ENCODE results near the gene CRYM.
"Not testable (repeated sequence)": the region's sequence is repeated elsewhere in the genome, so short reads cannot be mapped to it uniquely, and the experiment has no call there.

The CRYM gene

DNA sequence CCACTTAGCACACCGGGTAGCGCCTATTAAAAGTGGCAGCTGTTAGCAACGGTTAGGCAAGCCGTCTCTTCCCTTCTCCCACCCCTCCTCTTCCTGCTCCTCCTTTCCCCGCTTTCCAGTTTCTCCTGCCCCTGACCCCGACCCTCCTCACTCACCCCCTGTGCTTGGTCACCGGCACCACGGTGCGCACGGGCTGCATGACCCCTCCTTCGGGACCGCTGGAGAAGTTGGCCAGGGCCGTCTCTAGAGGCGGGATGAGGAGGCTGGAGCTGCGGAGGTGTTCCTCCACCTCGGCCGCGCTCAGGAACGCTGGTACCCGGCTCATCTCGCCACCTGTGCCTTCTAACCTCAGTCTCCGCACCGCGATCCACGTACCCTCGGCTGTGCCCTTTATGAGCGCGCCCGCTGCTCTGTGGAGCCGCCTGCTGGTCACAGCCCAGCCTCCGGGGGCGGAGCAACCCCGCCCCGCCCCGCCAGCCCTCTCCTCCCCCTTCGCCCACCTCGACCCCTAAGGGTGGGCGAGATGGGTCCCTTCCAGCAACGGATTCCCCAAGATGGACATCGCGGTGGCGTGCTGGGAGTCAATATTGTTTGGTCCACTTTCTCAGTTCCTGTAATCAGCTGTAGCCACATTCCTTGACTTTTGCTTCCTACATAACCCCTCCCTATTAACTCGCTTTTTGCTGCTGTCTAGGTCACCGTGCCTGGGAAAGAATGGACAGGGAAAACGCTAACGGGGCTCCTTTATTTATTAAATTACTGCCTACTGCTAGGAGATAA lies at the start of gene CRYM:
CRYM (minus strand) TSS at position 364 of the 780 bp plus-strand sequence; CDS start at position 325, 39 bp downstream.
- peak in 1 of 2 donors; percentile 3 for DNase-seq

DNA sequence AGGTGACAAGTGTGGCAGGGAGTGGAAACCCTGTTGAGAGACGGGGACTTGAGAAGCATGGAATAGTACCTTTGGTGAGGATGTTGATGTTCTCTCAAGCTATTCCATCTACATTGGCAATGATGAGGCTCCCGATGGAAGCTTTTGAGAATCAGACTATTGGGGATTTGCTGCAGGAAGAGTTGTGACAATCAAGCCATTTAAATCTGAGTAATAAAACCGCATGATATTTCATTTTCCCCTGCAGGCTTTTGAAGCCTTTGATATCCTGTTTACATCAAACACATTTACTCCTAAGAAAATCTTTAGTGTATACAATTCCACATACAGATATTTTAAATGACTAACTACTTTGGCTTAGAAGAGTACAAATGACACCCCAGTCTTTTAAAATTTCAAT lies 49.0 kb upstream of the CRYM start:
- DNase-seq, result no peak

DNA sequence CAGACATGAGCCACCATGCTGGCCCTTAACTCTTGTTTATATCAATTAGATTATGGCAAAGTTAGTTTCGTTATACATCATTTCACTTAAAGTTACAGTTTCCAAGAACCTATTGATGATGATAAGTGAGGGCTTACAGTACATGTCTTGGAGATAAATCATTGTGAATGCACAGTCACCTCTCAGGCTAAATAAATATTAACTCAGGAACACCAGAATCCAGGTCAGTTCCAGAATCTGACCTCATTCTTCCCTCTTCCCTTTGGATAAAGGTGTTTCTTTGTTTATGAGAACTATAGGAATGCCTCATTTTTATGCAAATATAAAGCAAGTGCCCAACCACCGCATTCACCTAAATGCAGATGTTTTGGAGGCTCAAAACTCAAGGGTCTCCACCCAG lies 48.4 kb upstream of the CRYM start:
- no peak for DNase-seq

DNA sequence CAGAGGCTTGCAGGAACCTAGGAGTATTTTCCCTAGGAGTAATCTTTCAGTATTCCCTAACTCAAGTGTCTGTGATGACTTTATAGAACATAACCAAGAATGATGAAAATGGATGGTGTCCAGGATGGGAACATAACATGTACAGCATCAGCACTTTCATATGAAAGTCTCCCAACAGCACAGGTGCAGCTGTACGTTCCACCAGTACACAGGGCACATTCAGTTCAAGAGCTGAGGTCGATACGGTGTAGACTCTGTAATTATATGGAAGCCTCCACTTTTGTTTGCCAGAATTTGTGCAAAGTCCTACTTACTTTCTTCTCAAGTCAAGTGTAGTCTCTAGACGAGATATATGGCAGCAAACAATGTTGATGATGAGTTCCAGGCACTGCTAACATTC lies 46.2 kb upstream of the CRYM start:
- DNase-seq, result no peak

DNA sequence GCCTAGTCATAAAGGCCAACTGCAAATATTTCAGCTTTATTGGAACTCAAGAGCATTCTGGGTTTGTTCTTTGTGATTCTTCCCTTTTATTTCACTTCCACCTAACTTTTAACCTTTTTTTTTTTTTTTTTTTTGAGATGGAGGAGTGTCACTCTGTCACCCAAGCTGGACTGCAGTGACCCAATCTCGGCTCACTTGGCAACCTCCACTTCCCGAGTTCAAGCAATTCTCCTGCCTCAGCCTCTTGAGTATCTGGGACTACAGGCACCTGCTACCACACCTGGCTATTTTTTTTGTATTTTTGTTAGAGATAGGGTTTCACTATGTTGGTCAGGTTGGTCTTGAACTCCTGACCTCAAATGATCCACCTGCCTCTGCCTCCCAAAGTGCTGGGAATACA lies 44.2 kb upstream of the CRYM start:
- DNase-seq, result not testable (repeated sequence)

DNA sequence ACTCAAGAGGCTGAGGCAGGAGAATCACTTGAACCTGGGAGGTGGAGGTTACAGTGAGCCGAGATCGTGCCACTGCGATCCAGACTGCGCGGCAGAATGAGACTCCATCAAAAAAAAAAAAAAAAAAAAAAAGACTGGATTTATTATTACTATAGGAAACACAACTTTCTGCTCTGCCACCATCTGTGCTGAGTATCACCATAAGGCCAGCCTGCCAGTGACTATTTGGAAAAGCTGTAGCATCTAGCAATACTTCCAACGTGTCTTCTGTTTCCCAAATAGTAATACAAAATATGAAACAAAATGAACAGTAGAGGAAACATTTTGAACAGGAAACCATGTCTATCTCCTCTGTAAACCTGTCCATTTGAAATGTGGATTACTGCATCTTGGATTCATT lies 43.6 kb upstream of the CRYM start:
- DNase-seq, result no peak

DNA sequence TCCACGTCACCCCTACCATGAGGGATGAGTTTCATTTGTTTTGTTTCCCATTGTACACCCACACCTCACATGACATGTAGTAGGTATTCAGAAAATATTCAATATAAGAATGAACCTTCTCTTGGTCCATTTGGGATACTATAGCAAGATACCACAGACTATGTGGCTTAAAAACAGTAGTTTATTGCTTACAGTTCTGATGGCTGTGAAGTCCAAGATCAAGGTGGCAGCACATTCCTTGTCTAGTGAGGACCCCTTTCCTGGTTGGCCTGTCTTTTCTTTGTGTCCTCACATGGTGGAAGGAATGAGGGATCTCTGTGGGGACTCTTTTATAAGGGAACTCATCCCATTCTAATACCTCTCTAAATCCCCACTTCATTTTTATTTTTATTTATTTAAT lies 36.2 kb upstream of the CRYM start:
- no peak for DNase-seq

DNA sequence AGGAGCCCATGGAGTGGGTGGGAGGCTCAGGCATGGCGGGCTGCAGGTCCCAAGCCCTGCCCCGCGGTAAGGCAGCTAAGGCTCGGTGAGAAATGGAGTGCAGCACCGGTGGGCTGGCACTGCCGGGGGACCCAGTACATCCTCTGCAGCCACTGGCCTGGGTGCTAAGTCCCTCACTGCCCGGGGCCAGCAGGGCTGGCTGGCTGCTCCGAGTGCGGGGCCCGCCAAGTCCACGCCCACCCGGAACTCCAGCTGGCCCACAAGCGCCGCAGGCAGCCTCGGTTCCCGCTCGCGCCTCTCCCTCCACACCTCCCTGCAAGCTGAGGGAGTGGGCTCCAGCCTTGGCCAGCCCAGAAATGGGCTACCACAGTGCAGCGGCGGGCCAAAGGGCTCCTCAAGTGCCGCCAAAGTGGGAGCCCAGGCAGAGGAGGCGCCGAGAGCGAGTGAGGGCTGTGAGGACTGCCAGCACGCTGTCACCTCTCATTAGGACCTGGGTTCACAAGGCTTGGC lies 34.8 kb upstream of the CRYM start:
- not testable (repeated sequence) for DNase-seq

DNA sequence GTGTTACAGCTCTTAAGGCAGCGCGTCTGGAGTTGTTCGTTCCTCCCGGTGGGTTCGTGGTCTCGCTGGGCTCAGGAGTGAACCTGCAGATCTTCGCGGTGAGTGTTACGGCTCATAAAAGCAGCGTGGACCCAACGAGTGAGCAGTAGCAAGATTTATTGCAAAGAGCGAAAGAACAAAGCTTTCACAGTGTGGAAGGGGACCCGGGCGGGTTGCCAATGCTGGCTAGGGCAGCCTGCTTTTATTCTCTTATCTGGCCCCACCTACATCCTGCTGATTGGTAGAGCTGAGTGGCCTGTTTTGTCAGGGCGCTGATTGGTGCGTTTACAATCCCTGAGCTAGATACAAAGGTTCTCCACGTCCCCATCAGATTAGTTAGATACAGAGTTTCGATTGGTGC lies 34.0 kb upstream of the CRYM start:
- not testable (repeated sequence) for DNase-seq

DNA sequence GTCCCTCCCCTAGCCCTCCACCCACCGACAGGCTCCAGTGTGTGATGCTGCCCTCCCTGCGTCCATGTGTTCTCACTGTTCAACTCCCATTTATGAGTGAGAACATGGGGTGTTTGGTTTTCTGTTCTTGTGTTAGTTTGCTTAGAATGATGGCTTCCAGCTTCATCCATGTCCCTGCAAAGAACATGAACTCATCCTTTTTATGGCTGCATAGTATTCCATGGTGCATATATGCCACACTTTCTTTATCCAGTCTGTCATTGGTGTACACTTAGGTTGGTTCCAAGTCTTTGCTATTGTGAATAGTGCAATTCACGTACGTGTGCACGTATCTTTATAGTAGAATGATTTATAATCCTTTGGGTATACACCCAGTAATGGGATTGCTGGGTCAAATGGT lies 28.6 kb upstream of the CRYM start:
- not testable (repeated sequence) for DNase-seq

DNA sequence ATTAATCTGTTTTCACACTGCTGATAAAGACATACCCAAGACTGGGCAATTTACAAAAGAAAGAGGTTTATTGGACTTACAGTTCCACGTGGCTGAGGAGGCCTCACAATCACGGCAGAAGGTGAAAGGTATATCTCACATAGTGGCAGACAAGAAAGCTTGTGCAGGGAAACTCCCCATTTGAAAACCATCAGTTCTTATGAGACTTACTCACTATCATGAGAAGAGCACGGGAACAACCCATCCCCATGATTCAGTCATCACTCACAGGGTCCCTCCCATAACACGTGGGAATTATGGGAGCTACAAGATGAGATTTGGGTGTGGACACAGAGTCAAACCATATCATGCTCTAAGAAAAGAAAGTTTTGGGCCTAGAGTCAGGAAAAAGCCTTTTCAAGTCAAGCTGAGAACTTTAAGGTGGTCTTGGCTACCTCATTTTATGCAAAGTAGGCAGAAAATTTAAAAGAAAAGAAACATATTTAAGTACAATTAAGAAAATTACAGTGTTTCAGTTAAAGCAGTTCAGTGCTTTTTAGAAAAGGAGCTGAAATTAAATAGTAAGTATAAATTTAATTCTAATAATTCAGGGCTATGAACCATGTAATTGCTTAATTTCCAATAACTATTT lies 24.9 kb upstream of the CRYM start:
- DNase-seq, result no peak

DNA sequence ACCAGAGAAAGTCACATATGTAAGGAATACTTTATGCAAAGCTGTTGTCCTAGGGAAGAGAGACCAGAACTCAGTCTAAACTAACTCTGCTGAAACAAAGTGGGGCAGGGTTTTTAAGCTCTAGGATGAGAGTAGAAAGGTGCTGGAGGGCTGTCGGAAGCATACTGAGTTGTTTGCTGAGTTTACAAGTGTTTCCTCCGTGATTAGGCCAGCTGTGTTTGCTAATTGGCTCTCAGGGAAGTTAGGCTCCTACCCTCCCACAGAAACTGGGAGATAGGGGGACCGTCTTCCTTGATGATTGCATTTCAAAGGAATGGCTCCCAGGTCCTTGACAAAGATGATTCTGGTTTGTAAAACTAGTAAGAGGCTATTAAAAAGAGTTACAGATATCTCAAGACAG lies 24.4 kb upstream of the CRYM start:
- no peak for DNase-seq

DNA sequence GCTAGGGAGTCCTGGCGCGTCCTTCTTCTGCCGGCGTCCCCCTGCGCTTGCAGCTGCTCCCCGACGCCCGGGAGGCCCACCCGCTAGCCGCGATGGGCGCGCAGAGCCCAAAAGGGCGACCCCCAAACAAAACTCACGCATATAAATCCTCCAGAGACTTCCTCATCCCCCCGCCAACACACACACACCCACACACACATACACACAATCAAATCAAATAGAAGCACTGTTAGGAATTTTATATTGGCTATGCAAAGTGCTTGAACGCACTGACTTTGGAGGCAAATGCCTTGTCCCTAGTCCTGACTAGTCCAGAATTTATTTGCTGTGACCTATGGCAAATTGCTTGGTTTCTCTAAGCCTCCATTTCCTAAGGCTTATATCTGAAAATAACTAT lies 23.8 kb upstream of the CRYM start:
- DNase-seq, result no peak

DNA sequence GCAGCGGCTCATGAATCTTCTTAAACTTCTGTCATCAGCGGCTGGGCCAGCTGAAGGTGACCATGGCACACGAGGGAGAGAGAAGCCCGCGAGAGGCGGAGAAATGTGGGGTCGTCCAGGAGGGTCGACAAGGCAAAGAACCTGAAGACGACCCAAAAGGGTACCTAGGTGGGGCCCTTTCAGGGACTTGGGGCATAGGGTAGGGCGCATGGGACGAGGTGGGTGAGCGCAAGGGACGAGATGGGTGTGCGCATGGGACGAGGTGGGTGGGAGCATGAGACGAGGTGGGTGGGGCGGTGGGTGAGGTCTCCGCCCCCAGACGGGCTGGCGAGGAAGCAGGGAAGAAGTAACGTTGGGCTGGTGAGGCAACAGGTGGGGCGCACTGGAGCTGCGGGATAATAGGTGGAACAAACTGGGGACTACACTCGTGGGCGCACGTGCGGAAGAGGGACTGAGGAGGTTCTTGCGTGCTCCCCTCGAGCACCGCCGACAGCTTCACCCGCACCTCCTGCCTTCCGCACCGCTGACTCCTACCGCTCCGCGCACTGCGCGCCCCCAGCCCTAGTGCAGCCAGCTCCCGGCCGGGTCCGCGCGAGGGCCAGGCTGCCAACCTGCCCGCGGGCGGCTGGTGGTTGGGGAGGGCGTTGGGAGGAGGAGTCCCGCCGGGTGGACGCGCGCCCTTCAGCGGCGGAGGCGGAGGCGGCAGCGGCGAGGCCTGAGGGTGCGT lies 23.2 kb upstream of the CRYM start:
- peak; percentile 26 to 56 for DNase-seq

DNA sequence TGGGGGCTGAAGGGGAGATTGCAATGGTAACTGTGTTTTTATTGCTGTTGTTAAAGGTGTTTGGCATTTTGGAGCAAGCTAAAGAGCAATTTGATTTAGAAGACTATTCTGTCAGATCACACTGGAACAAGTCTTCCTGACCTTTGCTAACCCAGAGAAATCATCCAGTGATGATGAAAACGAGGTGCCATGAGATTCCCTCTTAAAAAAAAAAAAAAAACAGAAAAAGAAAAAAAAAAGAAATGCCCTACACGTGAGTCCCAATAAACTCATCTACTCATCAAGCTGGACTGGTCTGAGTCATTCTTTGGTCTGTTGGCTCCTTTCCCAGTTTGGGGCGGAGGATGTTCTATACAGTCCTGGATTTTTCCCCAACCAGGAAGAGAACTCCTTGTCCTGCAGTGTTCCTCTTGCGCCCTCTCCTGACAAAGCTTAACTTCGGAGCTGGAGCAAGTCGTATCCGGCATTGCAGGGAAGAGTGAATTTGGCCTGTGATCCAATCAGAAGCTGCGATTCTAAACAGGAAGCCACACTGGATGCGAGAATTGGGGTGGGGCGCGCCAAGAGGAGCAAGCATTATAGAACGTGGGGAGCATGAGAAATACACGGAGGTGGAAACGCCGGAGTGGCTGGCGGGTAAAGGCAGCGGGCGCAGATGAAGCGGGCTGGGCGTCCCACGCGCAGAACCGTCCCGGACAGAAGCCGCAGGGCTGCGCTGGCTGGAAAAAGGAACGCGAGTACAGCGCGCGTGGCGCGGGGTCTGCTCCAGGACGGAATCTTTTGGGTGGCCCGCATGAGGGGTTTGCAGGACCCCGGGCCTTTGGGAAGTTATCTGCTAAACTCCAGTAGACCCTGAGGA lies 22.4 kb upstream of the CRYM start:
- DNase-seq, result peak; percentile 66 to 86

DNA sequence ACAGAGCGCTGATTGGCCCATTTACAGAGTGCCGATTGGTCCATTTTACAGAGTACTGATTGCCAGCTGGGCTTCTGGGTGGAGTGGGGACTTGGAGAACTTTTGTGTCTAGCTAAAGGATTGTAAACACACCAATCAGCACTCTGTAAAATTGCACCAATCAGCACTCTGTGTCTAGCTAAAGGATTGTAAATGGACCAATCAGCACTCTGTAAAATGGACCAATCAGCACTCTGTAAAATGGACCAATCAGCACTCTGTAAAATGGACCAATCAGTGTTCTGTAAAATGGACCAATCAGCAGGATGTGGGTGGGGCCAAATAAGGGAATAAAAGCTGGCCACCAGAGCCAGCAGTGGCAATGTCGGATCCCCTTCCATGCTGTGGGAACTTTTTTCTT lies 11.7 kb upstream of the CRYM start:
- DNase-seq, result not testable (repeated sequence)

DNA sequence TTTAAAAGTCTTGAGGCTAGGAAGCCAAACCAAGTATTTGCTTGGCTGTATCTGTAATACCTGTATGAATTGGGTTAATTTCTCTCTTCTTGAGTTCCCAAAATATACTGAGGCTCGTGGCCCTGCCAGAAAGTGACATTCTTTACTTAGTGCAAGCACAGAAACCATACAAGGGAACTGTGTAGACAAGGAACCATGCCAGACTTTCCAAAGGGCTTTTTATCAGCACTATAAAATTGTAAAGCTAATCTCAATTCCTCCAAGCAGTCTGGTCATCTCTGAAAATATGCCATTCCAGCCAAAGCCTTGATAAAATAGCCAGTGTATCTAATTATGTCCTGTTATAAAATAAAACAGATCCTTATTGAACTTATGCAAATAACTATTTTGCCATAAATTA lies 7.2 kb upstream of the CRYM start:
- no peak for DNase-seq

DNA sequence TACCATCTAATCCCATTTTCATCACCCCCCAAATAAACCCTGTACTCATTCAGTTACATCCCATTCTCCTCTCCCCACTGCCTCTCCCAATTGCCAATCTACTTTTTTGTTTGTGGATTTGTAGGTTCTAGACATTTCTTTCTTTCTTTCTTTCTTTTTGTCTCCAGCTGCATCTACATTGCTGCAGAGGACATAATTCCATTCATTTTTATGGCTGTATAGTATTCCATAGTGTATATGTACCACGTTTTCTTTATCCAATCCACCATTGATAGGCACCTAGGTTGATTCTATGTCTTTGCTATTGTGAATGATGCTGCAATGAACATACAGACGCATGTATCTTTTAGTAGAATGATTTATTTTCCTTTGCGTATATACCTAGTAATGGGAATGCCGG lies 6.3 kb upstream of the CRYM start:
- DNase-seq, result no peak

DNA sequence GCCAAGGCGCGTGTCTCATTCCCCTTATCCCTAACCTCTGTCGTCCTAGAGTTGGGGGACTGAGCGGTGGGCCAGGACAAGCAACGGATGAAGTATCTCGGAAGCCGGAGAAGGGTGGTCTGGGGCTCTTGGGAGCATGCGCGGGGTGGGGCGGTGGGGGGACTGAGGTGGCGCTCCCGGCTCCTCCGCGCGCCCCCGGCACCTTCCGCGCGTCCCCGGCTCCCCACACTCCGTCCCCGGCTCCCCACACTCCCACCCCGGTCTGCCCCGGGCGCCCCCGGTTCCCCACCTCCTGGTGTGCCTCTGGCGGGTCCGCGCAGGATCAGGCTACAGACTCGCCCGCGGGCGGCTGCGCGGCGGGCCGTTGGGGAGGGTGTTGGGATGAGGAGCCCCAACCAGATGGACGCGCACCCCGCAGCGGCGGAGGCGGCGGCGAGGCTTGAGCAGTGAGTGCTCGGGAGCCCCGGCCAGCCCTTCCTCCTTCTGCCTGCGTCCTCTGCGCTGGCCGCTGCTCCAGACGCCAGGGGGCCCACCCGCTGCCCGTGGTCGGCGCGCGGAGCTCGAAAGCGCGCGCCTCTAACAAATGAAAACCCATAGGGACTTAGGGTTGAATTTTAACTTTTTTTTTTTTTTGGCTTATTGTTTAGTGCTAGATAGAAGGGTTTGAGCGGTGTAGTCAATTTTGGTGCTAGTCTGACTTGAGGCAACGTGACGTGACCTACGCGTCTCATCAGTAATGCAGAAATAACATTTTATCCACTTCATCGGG lies 5.6 kb upstream of the CRYM start:
- no peak for DNase-seq

DNA sequence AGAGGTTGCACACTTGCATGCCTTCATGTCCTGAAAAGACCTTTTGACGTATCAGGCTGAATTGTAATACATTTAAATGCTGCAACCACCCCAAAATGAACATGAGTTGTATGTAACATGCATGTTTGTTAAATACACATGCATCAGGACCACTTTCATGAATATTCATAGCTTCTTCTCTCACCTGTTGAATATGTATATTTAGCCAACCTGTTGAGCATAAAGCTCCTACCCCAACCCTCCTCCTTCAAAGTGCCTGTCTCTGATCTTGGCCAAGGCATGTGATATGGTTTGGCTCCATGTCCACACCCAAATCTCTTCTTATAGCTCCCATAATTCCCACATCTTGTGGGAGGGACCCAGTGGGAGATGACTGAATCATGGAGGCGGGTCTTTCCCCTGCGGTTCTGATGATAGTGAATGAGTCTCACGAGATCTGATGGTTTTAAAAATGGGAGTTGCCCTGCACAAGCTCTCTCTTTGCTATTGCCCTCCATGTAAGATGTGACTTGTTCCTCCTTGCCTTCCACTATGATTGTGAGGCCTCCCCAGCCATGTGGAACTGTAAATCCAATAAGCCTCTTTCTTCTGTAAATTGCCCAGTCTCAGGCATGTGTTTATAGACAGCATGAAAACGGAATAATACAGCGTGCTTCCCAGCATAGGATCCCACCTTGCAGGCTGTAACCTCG lies 3.8 kb upstream of the CRYM start:
- DNase-seq, result no peak

DNA sequence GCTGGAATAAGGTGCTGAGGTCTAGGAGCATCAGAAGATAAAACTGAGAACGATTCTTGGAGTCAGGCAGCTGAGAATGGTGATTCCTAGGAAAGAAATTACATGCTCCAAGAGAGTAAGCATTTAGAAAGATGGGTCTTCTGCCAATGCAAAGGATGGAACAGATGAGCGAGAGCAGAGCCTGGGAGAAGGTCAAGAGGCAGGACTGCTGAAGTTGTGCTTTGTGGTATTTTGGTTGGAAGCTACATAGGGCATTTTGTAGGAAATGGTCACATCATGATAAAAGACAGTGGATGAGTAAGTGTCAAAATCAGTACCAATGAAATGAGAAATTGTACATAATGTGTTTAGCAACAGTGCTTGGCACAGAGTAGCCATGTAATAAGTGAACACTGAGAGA lies 1.4 kb upstream of the CRYM start:
- no peak for DNase-seq

Data from bone marrow (tissue), 2 donors.